ENCODE results near the gene TTC23L. TPM values are rescaled to one million over a fixed set of nuclear protein-coding genes. Genes with fewer than 3 reads are reported as not detected.

Gene TTC23L
- total RNA-seq, 1 experiment from 2014 or later, result 0.74 TPM

DNA sequence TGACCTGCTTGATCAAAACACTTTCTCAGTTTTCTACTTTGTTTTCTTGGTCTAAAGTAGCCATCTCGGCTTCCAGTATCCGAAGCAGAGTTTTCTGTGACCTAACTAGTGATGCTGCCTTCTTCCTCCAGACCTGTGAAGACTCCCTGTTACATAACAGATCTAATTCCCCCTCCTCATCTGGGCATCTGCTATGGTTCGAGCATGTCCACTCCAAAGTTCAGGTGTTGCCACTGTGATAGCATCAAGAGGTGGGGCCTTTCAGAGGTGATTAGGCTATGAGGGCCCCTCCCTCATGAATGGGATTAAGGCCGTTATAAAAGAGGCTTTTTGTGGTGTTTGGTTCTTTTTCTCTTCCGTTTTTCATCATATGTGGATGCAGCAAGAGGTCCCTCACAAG is 20.3 kb downstream of the TTC23L start:
- in situ Hi-C loops (cut with HindIII; ENCODE audit: low pct_unique_long_range_greater_than_20kb, low sequenced_read_pairs), result no loop called here
- no peak for DNase-seq (ENCODE audit: low read depth)

DNA sequence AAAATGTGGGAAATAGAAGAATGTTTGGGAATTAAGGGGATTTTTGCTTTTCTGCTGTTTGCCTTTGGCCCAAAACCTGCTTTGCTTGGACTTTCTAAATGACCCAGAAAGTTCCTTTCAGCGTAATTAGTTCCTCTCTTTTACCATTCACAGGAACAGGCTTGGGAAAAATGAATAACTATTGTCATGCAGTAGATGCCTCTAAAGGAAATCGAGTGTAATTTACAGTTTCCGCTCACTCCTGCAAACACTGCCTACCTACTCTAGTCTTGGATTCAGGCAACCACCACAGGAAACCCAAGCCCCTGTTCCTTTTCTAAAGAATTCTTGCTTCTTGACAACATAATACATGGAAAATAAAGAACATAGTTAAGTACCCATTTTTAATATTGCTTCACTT is 25.0 kb downstream of the TTC23L start:
- no peak for DNase-seq (ENCODE audit: low read depth)
- in situ Hi-C loops (cut with HindIII; ENCODE audit: low pct_unique_long_range_greater_than_20kb, low sequenced_read_pairs), result no loop called here

DNA sequence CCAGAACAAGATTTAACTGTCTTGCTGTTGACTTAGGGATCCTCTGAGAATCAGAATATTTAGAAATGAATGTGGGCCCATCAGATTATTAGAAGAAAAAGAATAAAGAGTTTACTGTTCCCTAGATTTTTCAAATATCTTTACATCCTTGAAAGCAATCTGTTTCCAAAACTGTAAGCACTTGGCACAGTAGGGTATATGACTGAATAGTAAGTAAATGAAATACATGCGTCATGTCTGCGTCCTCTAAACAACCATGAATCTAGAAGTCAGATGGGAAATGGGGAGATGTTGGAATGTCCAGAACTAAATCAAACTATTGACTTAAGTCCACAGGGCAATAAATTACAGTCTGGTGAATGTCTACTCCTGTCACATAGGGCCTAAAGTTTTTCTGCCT is 26.1 kb downstream of the TTC23L start:
- DNase-seq (ENCODE audit: low read depth), result no peak
- in situ Hi-C loops (cut with HindIII; ENCODE audit: low pct_unique_long_range_greater_than_20kb, low sequenced_read_pairs), result no loop called here

DNA sequence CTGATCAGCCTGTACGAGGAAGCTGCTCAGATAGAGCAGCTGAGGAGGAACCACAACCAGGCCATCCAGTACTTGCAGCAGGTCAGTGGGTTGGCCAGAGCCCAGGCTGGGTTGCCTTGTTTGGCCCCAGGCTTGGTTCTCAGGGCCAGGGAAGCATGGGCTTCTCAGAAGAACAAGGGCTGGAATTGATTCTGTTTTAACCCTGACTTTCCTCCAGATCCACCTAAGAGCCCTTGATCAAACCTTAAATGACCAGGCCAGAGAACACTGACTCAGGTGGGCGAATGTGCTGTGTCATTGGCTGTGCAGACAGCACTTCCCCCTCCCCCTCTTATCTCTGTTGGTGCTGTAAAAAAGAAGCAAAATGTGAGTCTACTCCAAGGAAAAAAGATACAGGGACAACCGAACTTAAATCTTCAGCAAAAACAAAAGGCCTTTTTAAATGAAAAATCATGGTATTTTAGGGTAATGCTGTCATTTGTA is 28.1 kb downstream of the TTC23L start:
- in situ Hi-C loops (cut with HindIII; ENCODE audit: low pct_unique_long_range_greater_than_20kb, low sequenced_read_pairs), result no loop called here
- DNase-seq (ENCODE audit: low read depth), result no peak

DNA sequence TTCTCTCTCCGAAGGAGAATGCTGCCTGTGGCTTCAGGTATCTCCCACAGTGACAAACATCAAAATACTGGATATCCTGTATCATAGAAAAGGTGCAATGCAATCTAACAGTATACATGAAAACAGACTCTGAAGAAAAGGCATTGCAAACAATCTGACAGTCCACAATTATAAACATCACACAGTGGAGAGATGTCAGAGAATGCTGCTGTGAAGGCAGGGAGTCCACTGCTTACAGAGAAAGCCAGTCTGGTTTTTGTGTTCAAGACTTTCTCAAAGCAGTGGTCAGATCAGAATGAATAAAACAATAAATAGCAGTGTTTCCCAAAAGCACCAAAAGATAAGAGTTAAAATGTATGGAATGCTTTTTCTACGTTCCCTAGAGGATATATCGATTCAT is 28.7 kb downstream of the TTC23L start:
- in situ Hi-C loops (cut with HindIII; ENCODE audit: low pct_unique_long_range_greater_than_20kb, low sequenced_read_pairs), result no loop called here
- DNase-seq (ENCODE audit: low read depth), result no peak

DNA sequence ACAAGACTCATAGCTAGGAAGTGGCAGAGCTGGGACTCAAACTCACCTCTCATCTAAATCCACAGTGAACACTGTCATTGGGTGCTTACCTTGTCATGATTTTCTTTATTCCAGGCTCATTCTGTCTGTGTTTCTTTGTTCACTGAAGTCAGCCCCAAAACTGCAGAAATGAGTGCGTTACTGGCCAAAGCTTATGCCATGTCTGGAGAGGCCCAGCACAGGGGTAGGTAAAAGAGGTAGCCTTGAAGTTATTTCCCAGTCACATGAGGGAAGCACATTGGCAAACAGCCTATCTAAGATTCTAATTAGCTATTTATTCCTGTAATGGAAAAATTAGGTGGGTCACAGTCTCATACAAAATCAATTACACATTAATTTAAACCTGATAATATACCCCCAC is 29.8 kb downstream of the TTC23L start:
- no peak for DNase-seq (ENCODE audit: low read depth)
- in situ Hi-C loops (cut with HindIII; ENCODE audit: low pct_unique_long_range_greater_than_20kb, low sequenced_read_pairs), result no loop called here

DNA sequence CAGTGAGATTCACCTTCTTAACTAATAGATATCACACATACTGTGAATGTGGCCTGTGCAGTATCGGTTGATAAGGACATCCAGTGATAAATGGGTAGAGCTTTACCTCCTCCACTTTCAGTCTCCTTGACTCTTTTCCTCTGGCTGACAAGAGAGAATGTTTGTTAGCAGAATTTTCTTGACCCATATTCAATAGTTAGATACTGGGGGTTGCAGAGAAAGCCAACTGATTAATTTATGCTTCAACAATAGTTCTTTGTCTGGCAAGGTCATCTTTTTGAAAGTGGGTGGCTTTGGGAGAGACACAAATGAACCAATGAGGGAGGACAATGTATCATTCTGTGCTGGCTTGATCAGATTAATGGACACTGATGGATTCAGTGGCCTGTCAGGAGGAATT is 30.3 kb downstream of the TTC23L start:
- in situ Hi-C loops (cut with HindIII; ENCODE audit: low pct_unique_long_range_greater_than_20kb, low sequenced_read_pairs), result no loop called here
- no peak for DNase-seq (ENCODE audit: low read depth)

DNA sequence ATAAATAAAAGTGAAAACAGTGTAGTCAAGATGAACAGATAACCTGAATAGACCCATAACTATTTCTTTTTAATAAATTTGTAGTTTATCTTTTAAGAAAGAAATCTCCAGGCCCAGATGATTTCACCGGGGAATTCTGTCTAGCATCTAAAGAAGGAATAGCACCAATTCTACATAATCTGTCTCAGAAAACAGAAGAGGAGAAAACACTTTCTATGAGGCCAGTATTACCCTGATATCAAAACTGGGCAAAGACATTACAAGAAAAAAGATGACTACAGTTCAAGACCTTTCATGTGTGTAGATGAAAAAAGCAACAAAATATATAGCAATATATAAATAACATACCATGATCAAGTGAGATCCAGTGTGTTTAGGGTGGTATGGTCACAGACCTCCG is 31.4 kb downstream of the TTC23L start:
- in situ Hi-C loops (cut with HindIII; ENCODE audit: low pct_unique_long_range_greater_than_20kb, low sequenced_read_pairs), result no loop called here
- no peak for DNase-seq (ENCODE audit: low read depth)

DNA sequence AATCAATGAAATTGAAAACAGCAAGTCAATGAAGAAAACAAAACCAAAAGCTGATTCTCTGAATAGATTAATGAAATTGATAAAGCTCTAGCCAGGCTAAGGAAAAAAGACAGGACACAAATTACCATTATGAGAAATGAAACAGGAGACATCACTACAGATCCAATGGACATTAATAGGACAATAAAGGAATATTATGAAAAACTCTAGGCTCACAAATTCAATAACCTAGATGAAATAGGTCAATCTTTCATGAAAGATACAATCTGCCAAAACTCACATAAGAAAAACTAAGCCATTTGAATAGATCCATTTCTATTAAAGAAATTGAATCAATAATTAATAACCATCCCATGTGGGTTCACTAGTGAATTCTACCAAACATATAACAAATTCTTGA is 37.3 kb downstream of the TTC23L start:
- DNase-seq (ENCODE audit: low read depth), result no peak
- in situ Hi-C loops (cut with HindIII; ENCODE audit: low pct_unique_long_range_greater_than_20kb, low sequenced_read_pairs), result no loop called here

DNA sequence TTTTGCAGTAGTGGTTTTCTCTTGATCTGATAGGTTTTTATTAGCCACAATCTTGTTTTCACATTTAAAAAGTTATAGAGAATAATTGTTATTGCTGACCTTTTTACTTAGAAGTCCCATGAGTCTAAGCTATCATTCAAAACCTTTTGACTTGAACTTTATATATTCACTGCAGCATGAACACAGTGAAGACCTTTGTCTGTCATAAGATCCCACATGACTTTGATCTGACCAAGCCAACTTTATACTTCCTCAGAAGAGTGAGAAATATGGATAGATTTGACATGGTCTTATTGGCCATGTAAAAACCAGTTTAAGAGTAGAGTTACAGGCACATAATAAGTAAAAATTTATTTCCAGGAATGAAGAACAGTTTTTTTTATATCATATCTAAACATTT is 42.3 kb downstream of the TTC23L start:
- in situ Hi-C loops (cut with HindIII; ENCODE audit: low pct_unique_long_range_greater_than_20kb, low sequenced_read_pairs), result no loop called here
- DNase-seq (ENCODE audit: low read depth), result no peak

DNA sequence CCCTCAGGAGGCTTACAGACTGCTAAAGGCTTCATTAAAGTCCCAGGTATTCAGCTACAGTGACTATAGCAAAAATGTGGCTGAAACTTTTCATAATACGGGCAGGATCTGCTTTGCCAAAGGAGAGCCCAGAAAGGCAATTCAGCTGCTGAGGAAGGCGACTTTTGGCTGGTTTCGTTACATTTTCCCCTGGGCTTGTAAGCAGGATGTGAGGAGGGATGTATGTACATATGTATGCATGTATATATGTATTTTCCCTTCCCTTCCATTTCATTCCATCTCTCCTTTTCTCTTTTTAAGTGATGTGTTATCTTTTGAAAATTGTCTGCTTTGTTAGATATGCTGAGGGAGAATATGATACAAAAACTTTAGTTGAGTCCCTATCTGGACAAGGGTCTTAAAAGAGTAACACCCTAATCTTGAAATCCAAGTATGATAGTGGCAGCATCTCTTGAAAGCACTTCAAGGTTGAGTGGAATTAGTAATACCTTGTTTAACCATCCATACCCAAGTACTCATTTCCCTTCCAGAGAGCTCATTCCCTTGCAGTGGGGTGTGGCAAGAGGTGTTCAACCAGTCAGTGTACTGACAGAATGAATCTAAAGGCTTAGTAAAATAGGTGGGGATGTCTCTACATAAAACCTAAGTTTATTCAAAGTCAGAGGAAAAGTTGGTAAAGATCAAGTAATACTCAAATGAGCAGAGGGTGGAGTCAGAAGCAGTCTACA is 47.6 kb downstream of the TTC23L start:
- in situ Hi-C loops (cut with HindIII; ENCODE audit: low pct_unique_long_range_greater_than_20kb, low sequenced_read_pairs), result no loop called here
- peak; percentile 17 for DNase-seq (ENCODE audit: low read depth)

DNA sequence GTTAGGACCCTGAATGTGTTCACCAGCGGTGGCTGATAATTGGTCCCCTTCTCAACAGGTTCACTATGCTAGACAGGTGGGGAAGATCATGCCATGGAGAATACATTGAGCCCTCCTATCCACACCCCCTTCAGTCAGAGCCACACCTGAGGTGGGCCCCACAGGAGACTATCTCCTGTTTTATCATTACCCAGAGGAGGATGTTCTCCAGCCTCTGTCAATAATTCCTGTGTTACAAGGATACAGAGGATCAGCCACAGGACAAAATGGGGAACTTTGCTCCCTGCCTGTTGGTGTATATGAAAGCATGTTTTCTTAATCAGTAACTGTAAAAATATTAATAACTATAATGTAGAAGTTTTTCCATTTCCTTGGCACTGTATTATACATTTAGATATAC is 50.4 kb downstream of the TTC23L start:
- DNase-seq (ENCODE audit: low read depth), result no peak
- in situ Hi-C loops (cut with HindIII; ENCODE audit: low pct_unique_long_range_greater_than_20kb, low sequenced_read_pairs), result no loop called here

DNA sequence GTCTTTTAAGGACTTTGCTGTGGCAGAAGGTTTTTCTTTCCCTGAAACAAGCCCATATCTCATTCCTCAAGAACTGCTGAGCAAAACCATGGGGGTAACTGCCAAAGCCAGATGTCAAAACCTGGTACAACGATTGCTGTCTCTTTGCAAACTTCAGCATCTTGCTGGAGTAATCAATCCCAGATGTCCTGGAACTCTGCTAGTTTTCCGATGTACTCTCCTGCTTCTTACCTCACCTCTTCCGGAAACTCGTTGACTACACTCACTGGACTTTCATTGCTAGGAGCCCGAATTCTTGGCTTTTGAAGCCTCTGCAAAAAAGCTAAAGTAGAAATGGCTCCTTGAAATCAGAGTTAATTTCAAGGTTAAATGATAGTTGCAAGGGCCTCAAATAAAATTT is 53.0 kb downstream of the TTC23L start:
- in situ Hi-C loops (cut with HindIII; ENCODE audit: low pct_unique_long_range_greater_than_20kb, low sequenced_read_pairs), result no loop called here

DNA sequence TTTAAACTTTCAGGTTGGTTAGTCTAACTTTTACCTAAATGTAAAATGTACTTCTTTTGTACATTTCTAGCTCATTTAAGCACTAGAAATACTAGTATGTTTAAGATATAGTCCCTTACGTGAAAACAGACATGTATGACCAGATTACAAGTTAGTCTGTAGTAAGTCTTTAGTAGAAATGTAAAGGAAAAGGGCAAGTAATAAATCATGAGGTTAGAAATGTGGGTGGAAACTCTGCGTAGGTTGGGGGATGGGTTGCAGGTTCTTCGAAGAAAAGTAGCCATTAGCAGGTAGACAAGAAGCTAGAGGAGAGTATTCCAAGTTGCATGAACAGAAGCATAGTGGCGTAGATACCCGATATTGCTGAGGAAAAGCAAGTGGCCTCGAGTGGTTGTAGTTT is 53.5 kb downstream of the TTC23L start:
- DNase-seq (ENCODE audit: low read depth), result no peak
- in situ Hi-C loops (cut with HindIII; ENCODE audit: low pct_unique_long_range_greater_than_20kb, low sequenced_read_pairs), result no loop called here

More for the DNA sequence above, 53.0 kb downstream of the TTC23L start:
- no peak for DNase-seq (ENCODE audit: low read depth)

DNA sequence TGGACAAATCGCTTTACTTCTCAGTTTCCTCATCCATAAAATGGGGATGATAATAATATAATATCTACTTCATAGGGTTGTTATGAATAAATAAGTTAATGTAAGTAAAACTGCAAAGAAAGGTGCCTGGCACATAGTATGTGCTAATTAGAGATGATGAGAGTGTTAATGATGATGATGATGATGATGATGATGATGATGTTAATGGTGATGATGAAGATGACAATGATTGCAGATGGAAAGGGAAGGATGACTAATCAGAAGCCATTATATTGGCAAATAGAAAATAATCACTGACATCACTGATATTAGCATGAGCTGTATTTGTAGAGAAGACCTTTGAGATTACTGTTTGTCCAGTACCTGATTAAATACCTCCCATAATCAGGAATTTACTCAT is 55.8 kb downstream of the TTC23L start:
- in situ Hi-C loops (cut with HindIII; ENCODE audit: low pct_unique_long_range_greater_than_20kb, low sequenced_read_pairs), result no loop called here
- DNase-seq (ENCODE audit: low read depth), result no peak

DNA sequence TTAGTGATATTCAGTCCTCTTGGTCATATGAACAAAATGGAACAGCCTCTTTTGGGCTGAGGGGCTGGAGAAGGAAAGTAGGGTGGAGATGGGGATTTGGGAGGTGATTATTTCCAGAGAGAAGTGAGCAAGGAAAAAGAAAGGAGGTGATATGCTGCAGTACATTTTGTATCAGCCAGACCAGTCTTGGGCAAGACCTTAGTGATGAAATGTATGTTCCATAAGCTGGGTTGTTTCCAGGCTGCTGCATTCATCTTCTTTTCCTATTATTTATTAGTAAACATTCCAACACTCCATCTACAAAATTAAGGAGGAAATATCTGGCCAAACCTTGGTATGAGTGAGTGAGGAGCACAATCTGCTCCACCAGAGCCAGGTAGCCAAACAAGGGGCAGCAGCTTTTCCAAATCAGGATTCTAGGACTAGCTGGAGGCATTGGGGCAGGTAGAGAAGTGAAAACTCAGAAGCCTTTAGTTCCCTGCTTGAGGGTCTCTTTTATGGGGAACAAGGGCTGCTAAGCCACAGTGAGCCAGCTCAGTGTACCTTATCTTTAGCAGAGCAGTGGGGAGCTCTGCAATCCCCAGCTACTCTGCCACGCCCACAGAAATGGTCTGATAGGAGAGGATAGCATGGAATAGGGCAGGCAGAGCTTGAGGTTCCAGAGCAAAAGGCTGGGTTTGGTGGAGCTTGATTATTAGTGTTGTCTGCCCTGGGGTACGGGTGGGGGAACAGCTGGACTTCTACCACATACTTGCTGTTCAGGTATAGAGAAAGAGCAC is 56.9 kb downstream of the TTC23L start:
- no peak for DNase-seq (ENCODE audit: low read depth)
- in situ Hi-C loops (cut with HindIII; ENCODE audit: low pct_unique_long_range_greater_than_20kb, low sequenced_read_pairs), result no loop called here

DNA sequence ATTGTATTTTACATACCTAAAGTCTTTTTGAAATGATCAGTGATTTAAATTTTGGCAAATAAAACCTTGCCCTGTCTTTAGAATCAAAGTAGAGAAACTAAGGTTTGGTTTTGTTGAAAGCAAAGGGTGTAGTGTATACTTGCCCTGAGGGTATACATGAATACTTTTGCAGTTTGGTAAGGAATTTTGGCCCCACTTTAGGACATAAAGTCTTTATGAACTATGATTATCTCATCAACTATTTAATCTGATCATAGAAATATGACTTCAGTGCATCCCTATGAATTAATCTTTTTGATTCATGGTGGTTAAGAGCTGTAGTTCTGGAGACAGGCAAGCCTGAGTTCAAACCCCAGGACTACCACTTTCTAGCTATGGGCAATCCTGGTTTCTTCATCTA is 58.7 kb downstream of the TTC23L start:
- in situ Hi-C loops (cut with HindIII; ENCODE audit: low pct_unique_long_range_greater_than_20kb, low sequenced_read_pairs), result no loop called here
- DNase-seq (ENCODE audit: low read depth), result no peak

DNA sequence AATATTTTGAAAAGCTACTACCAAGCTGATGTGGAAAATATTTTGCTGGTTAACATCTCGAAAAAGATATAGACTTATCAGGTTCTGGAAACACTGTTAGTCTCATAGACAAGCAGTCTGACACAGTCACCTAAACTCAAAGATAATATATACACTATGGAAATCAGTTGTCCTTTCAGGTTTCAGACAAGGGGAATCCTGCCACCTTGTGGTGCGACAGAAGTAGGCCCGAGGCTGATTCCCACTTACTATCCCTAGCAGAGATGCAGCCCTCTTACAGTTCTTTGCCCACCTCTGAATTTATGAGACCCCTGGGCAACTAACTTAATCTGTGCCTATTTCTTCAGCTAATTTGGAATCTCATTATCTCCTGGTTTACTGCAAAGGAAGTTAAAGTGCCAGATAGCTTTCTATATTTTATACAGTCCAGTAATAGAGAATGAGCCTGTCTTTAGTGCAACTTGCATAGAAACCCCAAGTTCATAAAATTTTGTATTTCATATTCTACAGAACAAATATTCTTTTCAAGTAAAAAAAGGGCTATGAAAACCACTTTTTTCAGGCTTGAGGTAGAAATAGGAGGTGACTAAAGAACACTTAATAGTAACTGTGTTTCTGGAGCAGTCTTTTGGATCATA is 59.4 kb downstream of the TTC23L start:
- DNase-seq (ENCODE audit: low read depth), result peak; percentile 54
- in situ Hi-C loops (cut with HindIII; ENCODE audit: low pct_unique_long_range_greater_than_20kb, low sequenced_read_pairs), result no loop called here

DNA sequence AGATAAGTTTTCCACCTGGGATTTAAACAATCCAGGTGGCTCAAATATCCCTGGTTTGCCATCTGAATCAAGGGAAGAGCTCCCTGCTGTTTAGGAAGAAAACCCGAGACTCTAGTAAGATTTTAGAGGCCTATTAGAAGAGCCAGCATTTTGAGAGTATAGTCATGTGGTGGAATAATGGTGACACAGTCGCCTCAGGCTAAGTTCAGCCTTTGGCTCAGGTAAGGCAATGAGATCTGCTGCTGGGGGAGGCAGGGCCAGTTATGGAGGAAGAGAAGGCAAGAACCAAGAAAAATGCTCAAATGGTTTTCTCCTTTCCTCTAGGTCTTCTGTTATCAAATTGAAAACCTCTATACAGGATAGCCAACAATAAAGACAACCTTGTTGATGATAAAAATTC is 60.1 kb downstream of the TTC23L start:
- in situ Hi-C loops (cut with HindIII; ENCODE audit: low pct_unique_long_range_greater_than_20kb, low sequenced_read_pairs), result no loop called here
- no peak for DNase-seq (ENCODE audit: low read depth)
